ENCODE results near the gene ZNF503. TPM values are rescaled to one million over a fixed set of nuclear protein-coding genes. Genes with fewer than 3 reads are reported as not detected.

Gene ZNF503
- total RNA-seq, 4 donors from 2014 or later = 5.7 to 7.6 (median 6.6) TPM

DNA sequence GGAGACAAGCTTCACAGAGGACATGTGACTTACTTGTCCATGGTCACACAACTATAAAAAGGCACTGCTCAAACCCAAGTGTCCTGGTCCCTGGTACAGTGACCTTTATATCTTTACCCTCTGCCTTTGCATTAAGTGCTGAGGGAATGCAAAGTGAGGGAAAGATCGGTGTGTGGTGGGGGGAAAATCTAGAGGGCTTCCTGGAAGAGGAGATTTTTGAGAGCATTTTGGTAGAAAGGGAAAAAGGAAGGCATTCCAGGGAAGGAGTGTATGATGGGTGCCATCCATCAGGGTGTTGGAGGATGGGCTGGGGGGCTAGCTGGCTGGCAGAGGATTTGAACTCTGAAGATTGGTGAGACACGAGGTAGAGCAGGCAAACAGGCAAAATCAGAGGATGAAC lies 9.3 kb downstream of the ZNF503 start:
- Histone ChIP-seq H3K4me3 (no peak overlapping the region), H3K27ac (no peak overlapping the region), H3K9me3 (no peaks in the 10 kb centered on the region), H3K36me3 (peaks cover 4% of the 10 kb centered on the region), H3K27me3 (no peaks in the 10 kb centered on the region), H3K4me1 (peaks cover 21% of the 10 kb centered on the region)
- TF ChIP-seq EP300 (IDR thresholded peaks at IDR 0.05) (no peak), POLR2AphosphoS5 (IDR thresholded peaks at IDR 0.05) (no peak), POLR2A (IDR thresholded peaks at IDR 0.05) (no peak)
- TF ChIP-seq, protein P1, sequence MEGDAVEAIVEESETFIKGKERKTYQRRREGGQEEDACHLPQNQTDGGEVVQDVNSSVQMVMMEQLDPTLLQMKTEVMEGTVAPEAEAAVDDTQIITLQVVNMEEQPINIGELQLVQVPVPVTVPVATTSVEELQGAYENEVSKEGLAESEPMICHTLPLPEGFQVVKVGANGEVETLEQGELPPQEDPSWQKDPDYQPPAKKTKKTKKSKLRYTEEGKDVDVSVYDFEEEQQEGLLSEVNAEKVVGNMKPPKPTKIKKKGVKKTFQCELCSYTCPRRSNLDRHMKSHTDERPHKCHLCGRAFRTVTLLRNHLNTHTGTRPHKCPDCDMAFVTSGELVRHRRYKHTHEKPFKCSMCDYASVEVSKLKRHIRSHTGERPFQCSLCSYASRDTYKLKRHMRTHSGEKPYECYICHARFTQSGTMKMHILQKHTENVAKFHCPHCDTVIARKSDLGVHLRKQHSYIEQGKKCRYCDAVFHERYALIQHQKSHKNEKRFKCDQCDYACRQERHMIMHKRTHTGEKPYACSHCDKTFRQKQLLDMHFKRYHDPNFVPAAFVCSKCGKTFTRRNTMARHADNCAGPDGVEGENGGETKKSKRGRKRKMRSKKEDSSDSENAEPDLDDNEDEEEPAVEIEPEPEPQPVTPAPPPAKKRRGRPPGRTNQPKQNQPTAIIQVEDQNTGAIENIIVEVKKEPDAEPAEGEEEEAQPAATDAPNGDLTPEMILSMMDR (IDR thresholded peaks at IDR 0.05) = no peak
- WGBS = 92% methylated on average over 2 of the region's 2 CpGs
- DNase-seq (ENCODE audit: low spot score in 2 of 2) = no peak

DNA sequence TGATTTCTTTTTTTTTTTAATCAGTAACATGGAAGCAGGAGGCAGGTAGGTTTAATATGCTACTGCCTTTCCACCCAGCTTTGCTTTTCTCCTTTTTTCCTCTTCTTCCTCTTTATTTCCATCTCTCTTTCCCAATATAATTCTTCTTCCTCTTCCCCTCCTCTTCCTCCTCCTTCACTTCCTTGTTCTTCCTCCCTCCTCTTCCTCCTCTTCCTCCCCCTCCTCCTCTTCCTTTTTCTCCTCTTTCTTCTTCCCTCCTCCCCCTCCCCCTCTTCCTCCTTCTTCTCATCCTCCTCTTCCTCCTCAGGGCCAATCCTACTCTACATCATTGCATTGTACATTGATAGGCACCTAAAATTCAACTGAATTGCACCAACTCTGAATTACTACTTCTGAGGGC lies 11.4 kb downstream of the ZNF503 start:
- Histone ChIP-seq H3K4me3 (no peak overlapping the region), H3K4me1 (peaks cover 6% of the 10 kb centered on the region), H3K27ac (no peak overlapping the region), H3K36me3 (peaks cover 4% of the 10 kb centered on the region), H3K9me3 (no peaks in the 10 kb centered on the region), H3K27me3 (no peaks in the 10 kb centered on the region)
- no peak for DNase-seq (ENCODE audit: low spot score in 2 of 2)
- no peak for TF ChIP-seq POLR2AphosphoS5 (IDR thresholded peaks at IDR 0.05)
- no peak for TF ChIP-seq EP300 (IDR thresholded peaks at IDR 0.05)
- TF ChIP-seq, protein P1 (IDR thresholded peaks at IDR 0.05) = no peak
- no peak for TF ChIP-seq POLR2A (IDR thresholded peaks at IDR 0.05)

DNA sequence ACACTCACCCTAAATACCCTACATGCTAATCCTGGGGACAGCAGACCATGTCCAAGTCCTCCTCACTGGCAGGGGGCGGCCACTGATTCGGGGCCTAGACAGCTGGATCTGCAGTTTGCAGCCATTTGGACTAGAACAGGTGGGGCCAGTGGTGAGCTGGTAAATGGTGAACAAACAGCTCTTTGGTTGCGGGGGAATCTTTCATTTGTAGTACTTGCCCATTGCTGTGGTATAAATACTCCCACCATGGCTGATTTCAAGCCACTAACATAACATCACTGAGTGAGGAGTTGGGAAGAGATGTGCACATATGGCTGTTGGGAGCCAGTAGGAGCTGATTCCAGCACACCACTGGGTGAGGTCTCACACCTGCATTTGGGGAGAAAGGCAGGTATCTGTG lies 13.5 kb downstream of the ZNF503 start:
- Histone ChIP-seq H3K36me3 (no peaks in the 10 kb centered on the region), H3K4me1 (no peaks in the 10 kb centered on the region), H3K9me3 (no peaks in the 10 kb centered on the region), H3K27ac (no peak overlapping the region), H3K4me3 (no peak overlapping the region), H3K27me3 (no peaks in the 10 kb centered on the region)
- no peak for TF ChIP-seq POLR2A (IDR thresholded peaks at IDR 0.05)
- TF ChIP-seq POLR2AphosphoS5 (IDR thresholded peaks at IDR 0.05) = no peak
- TF ChIP-seq, protein P1 (IDR thresholded peaks at IDR 0.05) = no peak
- no peak for TF ChIP-seq EP300 (IDR thresholded peaks at IDR 0.05)
- no peak for DNase-seq (ENCODE audit: low spot score in 2 of 2)
- 100% methylated on average over 1 of the region's 3 CpGs for WGBS

DNA sequence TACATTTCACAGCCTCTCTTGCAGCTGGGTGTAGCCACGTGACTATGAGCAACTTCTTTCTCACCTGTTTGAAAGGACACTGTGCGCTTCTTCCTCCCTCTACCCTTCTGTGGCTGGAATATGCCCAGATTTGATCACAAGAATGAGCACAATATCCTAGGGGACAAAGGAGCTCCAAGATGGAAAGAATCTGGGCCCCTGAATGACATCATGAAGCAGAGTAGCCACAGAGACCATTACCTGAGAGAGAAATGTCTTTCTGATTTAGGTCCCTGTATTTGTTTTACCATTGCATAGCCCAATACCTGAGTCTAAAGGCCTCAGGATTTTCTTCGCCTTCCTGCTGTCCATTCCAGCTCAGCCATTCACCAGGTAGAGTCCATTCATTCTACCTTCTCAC lies 15.4 kb downstream of the ZNF503 start:
- Histone ChIP-seq H3K9me3 (no peaks in the 10 kb centered on the region), H3K27me3 (no peaks in the 10 kb centered on the region), H3K27ac (no peak overlapping the region), H3K36me3 (no peaks in the 10 kb centered on the region), H3K4me1 (no peaks in the 10 kb centered on the region), H3K4me3 (no peak overlapping the region)
- TF ChIP-seq POLR2AphosphoS5 (IDR thresholded peaks at IDR 0.05) (no peak), POLR2A (IDR thresholded peaks at IDR 0.05) (no peak), EP300 (IDR thresholded peaks at IDR 0.05) (no peak)
- TF ChIP-seq, protein P1 (IDR thresholded peaks at IDR 0.05) = no peak
- no peak for DNase-seq (ENCODE audit: low spot score in 2 of 2)
- WGBS = 97% methylated on average over 3 of the region's 3 CpGs

DNA sequence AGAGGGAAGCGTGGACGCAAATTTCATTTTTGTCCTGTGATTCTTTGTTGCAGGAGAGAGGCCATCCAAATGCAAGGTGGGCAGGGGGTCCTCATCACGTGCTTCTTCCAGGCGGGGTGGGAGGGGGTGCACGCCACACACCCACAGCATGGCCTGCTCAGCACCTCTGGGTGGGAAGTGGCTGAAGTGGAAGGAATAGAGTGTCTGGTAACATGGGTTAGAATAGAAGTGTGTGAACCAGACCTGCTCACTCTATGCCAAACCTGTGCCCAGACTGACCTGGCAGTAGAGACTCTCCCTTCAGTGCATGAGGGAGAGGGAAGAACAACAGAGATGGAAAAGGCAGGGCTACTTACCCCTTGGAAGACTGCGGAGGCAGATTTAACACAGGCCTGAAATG lies 21.7 kb downstream of the ZNF503 start:
- DNase-seq (ENCODE audit: low spot score in 2 of 2) = no peak
- no peaks in the 10 kb centered on the region for H3K9me3 ChIP-seq
- H3K4me3 ChIP-seq = no peak overlapping the region
- no peak overlapping the region for H3K27ac ChIP-seq
- TF ChIP-seq, protein P1 (IDR thresholded peaks at IDR 0.05) = no peak
- TF ChIP-seq POLR2AphosphoS5 (IDR thresholded peaks at IDR 0.05) (no peak), POLR2A (IDR thresholded peaks at IDR 0.05) (no peak), EP300 (IDR thresholded peaks at IDR 0.05) (no peak)
- no peaks in the 10 kb centered on the region for H3K4me1 ChIP-seq
- H3K27me3 ChIP-seq = no peaks in the 10 kb centered on the region
- no peaks in the 10 kb centered on the region for H3K36me3 ChIP-seq
- 90% methylated on average over 6 of the region's 6 CpGs for WGBS
